ENCODE data around the gene CD101. TPM values are rescaled to one million over a fixed set of nuclear protein-coding genes. Genes with fewer than 3 reads are reported as not detected.
A peak's percentile ranks its signal among the peaks of the same experiment; 100 is the strongest.

Gene CD101
- total and polyA plus RNA-seq, 2 experiments from 2014 or later = 0.43 to 0.92 TPM

GRCh38 chr1:116987256-116987555 lies 14.4 kb upstream of the CD101 start:
- H3K4me3 ChIP-seq = no peak overlapping the region

GRCh38 chr1:116988248-116988647 lies 13.3 kb upstream of the CD101 start:
- Histone ChIP-seq H3K27ac (no peak overlapping the region), H3K36me3 (peaks cover 9% of the 10 kb centered on the region), H3K4me1 (ENCODE audit: low read depth) (peaks cover 3% of the 10 kb centered on the region), H3K27me3 (no peaks in the 10 kb centered on the region), H3K9me3 (ENCODE audit: low read depth) (no peaks in the 10 kb centered on the region), H3K4me3 (no peak overlapping the region)
- TF ChIP-seq CTCF (IDR thresholded peaks at IDR 0.05; ENCODE audit: low read depth, low read length) = no peak
- peak in 1 of 2 donors; percentile 81 for DNase-seq (ENCODE audit: low read depth in 1 of 2, low spot score in 1 of 2)

More at GRCh38 chr1:116987256-116987555, 14.4 kb upstream of the CD101 start:
- TF ChIP-seq CTCF (IDR thresholded peaks at IDR 0.05; ENCODE audit: low read depth, low read length) = no peak
- Histone ChIP-seq H3K36me3 (peaks cover 9% of the 10 kb centered on the region), H3K27ac (no peak overlapping the region), H3K9me3 (ENCODE audit: low read depth) (no peaks in the 10 kb centered on the region), H3K4me1 (ENCODE audit: low read depth) (peaks cover 3% of the 10 kb centered on the region), H3K27me3 (no peaks in the 10 kb centered on the region)
- DNase-seq (ENCODE audit: low read depth in 1 of 2, low spot score in 1 of 2) = no peak

GRCh38 chr1:116988908-116989307 lies 12.7 kb upstream of the CD101 start:
- no peak for TF ChIP-seq CTCF (IDR thresholded peaks at IDR 0.05; ENCODE audit: low read depth, low read length)
- no peaks in the 10 kb centered on the region for H3K27me3 ChIP-seq
- H3K27ac ChIP-seq = no peak overlapping the region
- no peak overlapping the region for H3K4me3 ChIP-seq
- DNase-seq (ENCODE audit: low read depth in 1 of 2, low spot score in 1 of 2) = no peak
- H3K9me3 ChIP-seq (ENCODE audit: low read depth) = no peaks in the 10 kb centered on the region
- H3K36me3 ChIP-seq = peaks cover 9% of the 10 kb centered on the region
- no peaks in the 10 kb centered on the region for H3K4me1 ChIP-seq (ENCODE audit: low read depth)

GRCh38 chr1:116989835-116990234 lies 11.7 kb upstream of the CD101 start:
- no peak overlapping the region for H3K27ac ChIP-seq
- no peak overlapping the region for H3K4me3 ChIP-seq
- H3K9me3 ChIP-seq (ENCODE audit: low read depth) = no peaks in the 10 kb centered on the region
- H3K4me1 ChIP-seq (ENCODE audit: low read depth) = no peaks in the 10 kb centered on the region
- no peaks in the 10 kb centered on the region for H3K27me3 ChIP-seq
- DNase-seq (ENCODE audit: low read depth in 1 of 2, low spot score in 1 of 2) = no peak
- no peak for TF ChIP-seq CTCF (IDR thresholded peaks at IDR 0.05; ENCODE audit: low read depth, low read length)
- H3K36me3 ChIP-seq = peaks cover 9% of the 10 kb centered on the region

- H3K27ac ChIP-seq = no peak overlapping the region
- no peaks in the 10 kb centered on the region for H3K9me3 ChIP-seq (ENCODE audit: low read depth)
- DNase-seq (ENCODE audit: low read depth in 1 of 2, low spot score in 1 of 2) = peak in 1 of 2 donors; percentile 99
- H3K4me3 ChIP-seq = no peak overlapping the region
- no peaks in the 10 kb centered on the region for H3K27me3 ChIP-seq
- H3K36me3 ChIP-seq = peaks cover 9% of the 10 kb centered on the region
- H3K4me1 ChIP-seq (ENCODE audit: low read depth) = no peaks in the 10 kb centered on the region
- TF ChIP-seq CTCF (IDR thresholded peaks at IDR 0.05; ENCODE audit: low read depth, low read length) = no peak
Measured at GRCh38 chr1:116990612-116991151, 10.9 kb upstream of the CD101 start.
